HG03432 (cell line): ENCODE measurements around the gene GXYLT2.

ENCODE experiments used
- ATAC-seq: cut with Tn5 transposase; IDR thresholded peaks from one replicate; pipeline ENCODE4 v1.9.1; 2021; ENCODE audit warnings: mild to moderate bottlenecking, moderate library complexity; ENCODE audit not compliant: unreplicated experiment

Gene GXYLT2

DNA sequence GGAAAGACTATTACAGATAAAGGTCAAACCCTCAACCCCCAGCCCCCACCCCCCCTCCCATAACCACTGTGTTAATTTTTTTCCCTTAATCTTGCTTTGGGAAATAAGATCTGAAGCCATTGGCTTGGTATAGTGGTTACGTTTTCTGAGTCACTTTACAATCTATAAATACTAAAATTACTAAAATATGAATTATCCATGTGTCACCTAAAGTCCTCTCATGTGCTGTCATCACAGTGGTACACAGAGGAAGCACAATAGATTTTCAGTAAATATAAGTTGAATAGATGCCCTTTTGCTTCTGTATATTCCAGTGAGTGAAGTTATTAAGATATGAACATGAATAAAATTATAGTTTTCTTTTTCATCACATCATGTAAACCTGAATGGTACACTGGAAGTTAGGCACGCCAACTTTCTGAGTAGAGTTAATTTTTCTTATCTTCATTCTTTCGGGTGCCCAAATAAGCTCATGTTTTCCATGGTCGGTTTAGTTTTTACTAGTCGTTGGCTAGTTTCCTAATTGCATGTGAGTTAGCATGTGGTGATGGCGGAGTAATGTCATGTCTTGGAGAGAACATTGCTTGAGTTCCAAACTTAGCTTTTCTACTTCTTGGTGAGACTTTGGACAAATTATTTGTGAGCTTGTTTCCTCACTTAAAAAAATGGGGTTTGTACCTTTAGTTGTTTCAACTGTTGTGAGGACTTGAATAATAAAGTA lies 120.3 kb downstream of the GXYLT2 start:
- ATAC-seq = no peak

GRCh38 chr3:73009008-73009407 lies 121.2 kb downstream of the GXYLT2 start:
- no peak for ATAC-seq

DNA sequence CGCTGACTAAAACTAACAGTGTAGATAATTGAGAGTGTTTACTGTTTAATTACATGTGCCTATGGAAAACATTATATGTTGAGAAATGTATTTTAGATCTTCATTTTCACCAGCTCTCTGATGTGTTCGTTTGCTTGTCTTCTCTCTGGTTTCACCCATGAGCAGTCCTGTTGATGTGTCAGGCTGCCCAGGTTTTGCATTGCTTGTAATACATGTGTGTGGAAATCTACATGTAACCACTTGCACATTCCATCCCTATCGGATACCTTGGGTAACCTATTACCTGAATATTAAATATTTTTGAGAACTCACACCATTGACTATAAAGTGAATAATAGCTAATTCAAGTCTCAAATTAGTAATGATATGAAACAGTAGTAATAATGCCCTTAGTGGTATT lies 121.9 kb downstream of the GXYLT2 start:
- ATAC-seq = no peak

DNA sequence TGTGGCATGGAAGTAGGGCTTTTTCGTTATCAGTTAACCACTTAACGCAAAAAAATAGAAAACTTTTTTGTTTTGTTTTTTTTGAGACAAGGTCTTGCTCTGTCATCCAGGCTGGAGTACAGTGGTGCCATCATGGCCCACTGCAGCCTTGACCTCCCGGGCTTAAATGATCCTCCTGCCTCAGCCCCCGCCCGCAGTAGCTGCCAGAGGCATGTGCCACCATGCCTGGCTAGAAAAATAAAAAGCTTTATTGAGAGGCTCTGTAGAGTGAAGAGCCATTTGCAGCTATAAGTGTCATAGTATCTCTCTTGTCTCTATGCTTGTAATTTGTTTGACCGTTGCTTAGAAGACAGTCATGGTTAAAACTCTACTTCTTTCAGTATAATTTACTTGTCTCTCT lies 122.3 kb downstream of the GXYLT2 start:
- ATAC-seq = no peak

DNA sequence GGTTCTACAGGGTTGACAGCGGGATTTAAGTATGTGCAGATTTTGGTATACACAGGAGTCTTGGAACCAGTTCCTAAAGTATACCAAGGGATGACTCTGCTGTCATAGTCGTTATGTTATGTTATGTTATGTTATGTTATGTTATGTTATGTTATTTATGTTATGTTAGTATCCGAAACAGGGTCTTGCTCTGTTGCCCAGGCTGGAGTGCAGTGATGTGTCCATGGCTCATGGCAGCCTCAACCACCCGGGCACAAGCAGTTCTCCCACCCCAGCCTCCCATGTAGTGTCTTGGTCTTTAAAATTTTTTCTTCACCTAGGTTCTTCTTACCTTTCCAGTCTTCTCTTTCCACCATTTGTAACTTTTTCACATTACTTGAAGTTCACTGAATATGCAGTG lies 130.5 kb downstream of the GXYLT2 start:
- no peak for ATAC-seq

DNA sequence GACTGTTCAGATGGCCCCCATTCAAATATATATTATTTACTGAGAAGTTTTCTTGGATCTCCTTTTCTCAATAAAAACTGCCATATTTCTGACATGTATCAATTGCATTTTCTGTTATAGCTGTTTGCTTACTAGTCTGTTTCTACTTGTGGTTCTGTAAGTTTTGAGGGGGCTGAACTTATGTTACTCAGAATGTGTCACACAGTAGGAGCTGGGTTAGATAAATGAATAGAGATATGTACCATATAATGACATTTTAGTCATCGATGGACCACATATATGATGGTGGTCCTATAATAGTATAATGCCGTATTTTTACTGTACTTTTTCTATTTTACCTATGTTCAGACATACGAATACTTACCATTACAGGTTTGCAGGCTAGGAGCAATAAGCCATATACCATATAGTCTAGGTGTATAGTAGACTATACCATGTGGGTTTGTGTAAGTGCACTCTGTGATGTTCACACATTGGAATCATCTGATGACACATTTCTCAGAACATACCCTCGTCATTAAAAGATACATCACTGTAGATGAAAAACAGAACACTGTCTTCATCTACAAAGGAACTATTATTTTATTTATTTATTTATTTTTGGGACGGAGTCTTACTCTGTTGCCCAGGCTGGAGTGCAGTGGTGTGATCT lies 131.1 kb downstream of the GXYLT2 start:
- ATAC-seq = no peak

DNA sequence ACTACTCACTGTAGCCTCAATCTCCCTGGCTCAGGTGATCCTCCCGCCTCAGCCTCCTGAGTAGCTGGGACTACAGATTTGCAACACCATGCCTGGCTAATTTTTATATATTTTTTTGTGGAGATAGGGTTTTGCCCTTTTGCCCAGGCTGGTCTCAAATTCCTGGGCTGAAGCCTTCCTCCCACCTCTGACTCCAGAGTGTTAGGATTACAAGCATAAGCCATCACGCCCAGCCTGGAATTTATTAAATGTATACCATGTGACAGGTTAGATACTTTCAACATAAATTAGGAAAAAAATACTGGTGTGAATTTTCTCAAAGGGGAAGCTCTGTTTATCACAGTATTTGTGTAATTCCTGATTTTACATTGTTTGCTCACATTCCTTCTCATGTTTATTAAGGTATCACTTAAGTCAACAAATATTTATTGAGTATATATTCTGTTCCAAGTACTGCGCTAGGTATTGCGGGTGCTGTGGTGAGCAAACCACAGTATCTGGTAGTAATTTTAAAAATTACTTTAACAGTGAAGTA lies 133.5 kb downstream of the GXYLT2 start:
- ATAC-seq = no peak

DNA sequence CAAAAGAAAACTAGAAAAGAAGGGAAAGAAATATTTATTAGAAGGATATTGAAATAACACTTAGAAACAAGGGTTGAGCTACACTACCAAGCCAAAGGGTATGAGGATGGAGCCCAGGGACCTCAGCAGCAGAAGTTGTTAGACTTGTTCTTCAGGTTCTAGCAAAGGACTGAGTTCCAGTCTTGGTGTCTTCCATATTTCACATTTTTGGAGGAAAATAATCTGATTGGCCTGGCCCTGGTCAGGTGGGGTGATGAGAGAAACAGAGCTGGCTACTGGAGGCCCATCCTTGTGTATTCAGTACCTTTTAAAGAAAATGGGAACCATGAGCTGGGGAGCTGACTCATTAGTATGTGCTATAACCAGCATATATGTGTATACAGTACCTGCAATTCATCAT lies 137.0 kb downstream of the GXYLT2 start:
- ATAC-seq = no peak

DNA sequence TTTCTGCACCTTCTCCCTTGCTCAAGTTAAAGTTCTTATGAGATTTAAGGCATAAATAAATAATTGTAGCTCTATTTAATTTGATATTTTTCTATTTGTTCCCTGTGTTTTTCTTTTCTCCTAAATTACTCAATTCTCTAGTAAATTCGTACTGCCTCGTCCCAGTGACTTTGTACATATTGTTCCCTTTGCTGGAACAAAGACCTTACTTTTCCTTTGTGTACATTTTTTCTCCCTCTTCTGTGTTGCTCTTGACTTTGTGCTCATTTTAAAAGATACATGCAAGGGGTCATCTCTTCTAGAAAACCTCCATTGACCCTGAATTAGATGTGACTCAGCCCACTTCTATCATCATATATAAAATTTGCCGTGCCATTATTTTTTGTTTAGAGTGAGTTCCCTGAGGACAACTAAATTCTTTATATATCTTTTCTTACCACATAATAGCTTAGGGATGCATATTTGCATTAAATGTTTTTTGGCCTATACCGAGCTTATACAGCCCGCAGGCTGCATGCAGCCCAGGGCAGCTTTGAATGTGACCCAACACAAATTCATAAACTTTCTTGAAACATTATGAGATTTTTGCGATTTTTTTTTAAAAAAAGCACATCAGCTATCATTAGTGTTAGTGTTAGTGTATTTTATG lies 138.4 kb downstream of the GXYLT2 start:
- ATAC-seq = no peak
